Activated effector memory CD4-positive, alpha-beta T cell treated with Interleukin-2 at 50 U/mL for 16 hours (primary cell): ENCODE results near the gene DNAJB14.

ENCODE experiments used
- DNase-seq: peaks from one replicate; pipeline ENCODE4 v3.0.0-alpha.2; 2020

DNAJB14 gene

DNA sequence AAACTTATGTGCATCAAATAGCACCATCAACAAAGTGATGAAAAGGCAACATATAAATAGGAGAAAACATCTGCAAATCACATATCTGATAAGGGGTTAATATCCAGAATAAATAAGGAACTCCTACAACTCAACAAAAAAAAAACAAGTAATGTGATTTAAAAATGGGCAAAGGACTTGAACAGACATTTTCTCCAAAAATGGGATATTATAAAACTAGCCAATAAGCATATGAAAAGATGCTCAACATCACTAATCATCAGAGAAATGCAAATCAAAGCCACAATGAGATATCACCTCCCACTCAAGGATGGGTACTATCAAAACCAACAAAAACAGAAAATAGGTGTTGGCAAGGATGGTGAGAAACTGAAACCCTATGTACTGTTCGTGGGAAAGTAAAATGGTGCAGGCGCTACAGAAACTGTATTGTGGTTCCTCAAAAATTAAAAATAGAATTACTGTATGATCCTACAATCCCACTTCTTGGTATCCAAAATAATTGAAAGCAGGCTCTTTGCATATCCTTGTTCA lies 2.4 kb downstream of the DNAJB14 start:
- no peak for DNase-seq

DNA sequence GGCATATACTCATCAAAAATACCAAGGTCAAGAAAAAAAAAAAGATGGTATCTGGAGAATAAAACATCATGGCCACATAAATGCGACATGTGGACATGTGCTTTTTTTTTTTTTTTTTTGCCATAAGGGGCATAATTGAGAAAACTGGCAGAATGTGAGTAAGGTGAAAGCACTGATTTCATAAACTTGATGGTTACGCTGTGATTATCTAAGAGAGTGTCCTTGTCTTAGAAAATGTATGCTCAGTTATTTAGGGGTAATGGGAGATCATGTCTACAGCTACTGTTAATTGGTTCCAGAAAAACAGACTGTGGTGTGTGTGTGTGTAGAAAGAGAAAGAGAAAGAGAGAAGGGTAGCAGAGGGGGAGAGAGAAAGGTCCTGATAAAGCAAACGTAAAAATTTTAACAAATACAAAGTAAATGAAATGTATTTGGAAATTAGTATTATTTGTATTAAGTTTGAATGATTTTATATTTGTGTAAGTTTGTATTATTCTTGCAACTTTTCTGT lies 8.1 kb downstream of the DNAJB14 start:
- no peak for DNase-seq

DNA sequence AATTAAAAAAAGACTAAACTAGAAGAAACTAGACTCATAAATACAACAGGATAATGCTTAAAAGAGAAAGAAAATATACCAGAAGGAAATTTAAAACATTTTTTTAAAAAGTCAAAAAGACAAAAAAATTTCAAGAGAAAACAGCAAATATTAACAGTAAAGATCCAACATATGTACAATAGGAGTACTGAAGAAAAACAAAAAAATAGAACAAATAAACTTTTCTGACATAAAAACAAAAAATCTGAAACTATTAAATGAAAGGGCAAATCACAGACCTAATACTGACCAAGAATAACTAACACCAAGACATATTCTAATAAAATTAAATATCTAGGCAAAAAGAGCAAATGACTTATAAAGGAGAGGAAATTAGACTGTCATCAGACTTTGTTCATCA lies 11.5 kb downstream of the DNAJB14 start:
- no peak for DNase-seq

DNA sequence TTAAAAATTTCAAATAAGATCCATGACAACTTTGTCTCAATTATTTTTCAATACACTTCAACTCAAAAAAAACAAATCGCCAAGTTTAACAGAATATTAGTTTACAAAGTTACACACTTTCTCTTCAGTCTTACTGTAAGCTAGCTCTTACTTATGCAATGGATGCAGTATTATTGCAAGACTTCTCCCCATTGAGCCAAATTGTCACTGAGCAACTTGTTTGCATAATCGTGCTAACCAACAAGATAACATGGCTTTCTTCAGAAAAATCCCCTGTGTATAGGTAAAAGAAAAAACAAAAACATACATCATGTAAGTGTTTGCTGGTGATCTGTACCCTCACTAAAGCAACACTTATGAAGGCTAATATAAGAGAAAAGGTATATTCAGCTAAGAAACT lies 18.9 kb downstream of the DNAJB14 start:
- no peak for DNase-seq

DNA sequence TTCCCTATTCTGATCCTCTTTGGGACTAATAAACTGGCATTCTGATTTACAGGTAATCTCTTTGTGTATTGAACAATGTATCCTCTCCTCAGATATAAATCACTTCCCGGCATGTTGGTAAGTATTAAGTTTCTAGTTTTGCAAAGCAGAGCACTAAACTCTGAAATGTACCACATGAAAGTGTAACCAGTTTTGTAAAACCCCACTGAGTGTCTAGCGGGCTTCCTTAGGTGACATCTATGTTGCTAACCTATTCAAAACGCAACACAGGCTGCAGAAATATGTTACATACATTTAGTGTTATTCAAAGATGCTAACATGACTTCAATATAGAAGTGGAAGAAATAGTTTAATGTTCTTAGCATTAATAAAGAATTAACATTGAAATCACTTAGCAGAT lies 25.2 kb downstream of the DNAJB14 start:
- DNase-seq, result no peak

DNA sequence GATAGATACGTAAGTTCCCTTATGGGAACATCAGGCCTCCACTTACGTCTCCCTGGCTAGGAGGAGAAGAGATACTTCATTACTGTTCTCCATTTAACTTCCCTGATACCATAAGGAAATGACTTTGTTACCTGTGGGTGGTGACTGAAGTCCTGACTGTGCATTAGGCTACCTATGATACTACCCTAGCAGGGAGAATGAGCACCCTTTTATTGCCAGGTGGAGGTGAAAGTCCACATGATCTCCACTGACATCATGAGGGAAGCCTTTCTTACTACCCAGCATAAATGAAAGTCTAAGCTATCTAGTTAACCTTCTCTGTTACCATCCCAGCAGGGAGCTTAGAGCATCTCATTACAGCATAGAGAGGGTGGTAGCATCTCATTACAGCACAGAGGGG lies 27.8 kb downstream of the DNAJB14 start:
- no peak for DNase-seq

DNA sequence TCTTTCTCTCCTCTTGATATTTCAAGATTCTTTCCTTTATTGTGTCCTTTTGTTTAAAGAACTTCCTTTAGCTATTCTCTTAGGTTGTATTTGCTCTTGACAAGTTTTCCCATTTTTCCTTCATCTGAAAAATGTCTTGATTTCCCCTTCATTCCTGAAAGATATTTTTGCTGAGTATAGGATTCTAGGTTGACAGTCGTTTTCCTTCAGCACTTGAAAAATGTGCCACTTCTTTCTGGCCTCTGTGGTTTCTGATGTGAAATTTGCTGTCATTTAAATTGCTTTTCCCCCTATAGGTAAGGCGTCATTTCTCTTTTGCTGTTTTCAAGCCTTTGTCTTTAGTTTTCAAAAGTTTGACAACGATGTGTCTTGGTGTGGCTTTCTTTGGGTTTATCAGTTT lies 28.8 kb downstream of the DNAJB14 start:
- no peak for DNase-seq

DNA sequence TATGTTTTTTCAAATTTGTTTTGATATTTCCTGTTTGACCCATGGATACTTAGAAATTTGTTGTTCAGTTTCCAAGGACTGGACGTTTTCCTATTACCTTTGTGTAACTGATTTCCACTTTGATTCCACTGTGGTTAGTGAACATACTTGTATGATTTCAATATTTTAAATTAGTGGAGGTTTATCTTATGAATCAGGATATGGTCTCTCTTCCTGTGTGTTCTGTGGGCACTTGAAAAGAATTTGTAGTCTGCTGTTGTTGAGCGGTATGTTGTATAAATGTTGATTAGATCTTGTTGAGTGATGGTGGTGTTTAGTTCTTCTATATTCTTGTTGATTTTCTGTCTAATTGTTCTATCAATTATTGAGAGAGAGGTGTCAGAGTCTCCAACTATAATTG lies 31.0 kb downstream of the DNAJB14 start:
- no peak for DNase-seq

DNA sequence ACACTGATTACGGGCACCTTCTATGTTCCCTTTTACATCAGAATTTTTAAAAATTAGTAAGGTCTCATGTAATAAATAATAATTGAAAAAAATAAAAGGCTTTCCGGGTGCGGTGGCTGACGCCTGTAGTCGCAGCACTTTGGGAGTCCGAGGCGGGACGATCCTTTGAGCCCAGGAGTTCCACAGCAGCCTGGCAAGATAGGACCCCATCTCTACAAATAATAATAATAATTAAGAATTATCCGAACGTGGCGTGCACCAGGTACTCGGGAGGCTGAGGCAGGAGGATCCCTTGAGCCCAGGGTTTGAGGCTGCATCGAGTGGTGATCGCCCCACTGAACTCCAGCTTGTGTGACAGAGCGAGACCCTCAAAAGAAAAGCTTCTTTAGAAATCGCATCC lies 51.4 kb downstream of the DNAJB14 start:
- no peak for DNase-seq

DNA sequence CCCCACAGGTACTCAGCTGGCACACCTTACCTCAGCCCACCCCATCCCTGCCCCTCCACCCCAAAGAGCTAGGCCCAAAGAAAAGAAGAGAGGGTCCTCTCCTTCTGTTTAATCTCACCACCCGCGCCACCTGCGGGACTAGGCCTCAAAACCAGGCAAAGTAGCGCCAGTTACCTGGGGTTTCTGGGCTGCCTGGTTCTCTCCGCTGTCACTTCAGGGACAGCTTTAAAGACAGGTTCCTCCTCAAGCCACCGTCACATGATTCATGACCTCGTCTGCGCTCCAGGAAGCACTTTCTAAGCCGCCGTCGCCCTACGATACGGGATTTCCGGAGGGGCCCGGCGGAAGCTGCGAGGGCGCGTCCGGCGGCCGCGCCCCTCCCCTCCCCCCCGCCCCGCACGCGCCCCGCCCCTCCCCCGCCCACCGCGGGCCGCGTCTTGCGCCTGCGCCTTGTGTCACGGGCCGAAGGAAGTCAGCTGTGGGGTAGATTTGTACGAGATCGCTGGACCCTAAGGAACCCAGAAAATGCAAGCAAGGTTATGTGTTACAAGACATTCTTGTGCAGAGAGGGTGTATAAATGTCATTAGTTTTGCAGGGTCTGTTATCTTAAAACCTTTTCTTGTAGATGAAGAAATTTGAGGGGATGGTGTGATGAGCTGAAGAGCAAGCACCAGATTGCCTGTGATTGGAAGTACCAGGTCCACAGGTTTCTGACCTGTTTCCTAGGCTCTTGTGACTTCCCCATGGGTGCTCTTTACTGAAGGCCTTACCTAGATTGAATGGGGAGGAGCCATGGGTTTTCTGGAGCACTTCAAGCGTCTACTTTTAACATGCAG lies 52.0 kb downstream of the DNAJB14 start, which contains the start of gene LAMTOR3:
LAMTOR3 (minus strand) TSS at position 267 of the 837 bp plus-strand sequence. CDS start 464 bp downstream, outside the sequence.
- DNase-seq, result peak; percentile 88

DNA sequence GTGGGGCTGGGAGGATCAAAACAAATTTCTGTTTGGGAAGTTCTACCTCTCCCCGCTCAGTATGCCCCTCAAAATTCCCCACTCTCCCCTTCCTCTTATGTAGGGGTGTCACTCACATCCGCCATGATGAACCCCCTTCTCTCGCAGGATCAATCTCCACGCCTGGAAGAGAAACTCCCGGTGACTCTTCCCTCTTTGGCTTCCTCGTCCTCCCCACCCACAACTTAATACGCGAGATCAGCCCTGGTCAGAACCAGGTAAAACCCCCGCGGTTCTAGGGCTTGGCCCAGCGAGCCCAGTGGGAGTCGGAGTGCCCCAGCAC lies 52.6 kb downstream of the DNAJB14 start:
- no peak for DNase-seq

DNA sequence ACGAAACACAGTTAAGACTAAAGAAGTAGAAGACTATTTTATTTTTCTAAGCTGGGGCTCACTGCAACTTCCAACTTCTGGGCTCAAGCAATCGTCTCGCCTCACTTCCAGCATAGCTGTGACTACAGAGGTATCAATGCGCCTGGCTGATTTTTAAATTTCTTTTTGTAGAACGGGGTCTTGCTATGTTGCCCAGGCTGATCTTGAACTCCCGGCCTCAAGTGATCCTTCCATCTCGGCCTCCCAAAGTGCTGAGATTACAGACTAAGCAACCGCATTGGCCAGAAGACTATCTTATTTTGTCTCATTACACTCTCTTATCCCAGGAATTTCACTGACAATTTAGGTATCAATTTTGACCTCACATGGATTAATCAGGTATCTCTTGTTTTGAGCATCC lies 53.4 kb downstream of the DNAJB14 start:
- no peak for DNase-seq

DNA sequence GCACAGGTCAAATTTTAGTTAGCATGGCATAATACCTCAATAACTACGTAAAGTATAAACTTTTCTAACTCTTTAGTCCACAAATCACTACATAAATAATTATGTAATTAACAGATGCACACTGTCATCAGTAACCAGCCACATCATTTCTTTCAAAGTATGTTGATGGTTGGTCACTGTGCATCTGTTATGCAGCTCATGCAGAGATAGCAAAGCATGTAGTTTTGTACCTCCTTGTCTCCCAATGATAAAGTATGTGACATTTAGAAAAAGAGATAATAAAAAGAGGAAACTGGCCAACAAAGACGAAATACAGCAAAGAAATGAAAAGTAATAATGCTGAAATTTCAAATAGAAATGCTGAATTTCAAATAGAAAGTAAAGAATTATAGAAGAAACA lies 55.1 kb downstream of the DNAJB14 start:
- DNase-seq, result no peak

DNA sequence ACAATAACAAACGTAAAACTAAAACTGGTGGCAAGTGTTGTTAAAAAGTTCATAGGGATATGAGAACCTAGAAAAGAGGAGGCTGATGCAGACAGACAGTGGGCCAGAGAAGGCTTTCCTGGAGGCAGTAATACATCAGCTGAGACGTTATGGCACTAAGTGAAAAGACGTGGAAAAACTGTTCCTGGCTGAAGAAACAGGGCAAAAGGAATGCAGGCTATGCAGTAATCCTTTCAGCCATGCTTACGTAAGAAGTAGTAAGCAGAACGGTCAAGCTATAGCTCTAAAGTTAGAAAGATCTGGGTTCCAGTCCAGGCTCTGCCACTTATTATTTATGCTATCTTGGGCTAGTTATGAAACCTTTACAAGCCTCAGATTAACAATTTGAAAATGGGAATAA lies 58.6 kb downstream of the DNAJB14 start:
- no peak for DNase-seq

DNA sequence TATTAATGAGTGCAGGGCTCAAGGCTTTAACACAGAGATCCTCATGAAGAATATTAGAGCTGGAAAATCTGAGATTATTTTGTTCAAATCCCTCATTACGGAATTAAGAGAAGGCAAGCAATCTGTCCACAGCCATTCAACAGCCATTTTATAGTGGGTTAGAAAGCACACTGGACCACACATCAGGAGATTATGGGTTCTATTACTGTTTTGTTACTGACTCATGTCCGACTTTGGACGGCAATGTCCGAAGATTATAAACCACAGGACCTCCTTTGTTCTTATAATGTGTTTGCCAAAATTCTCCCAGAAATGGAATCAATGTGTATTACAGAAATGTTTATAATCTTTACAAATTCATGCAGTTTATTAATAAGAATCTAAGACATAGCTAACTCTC lies 60.3 kb downstream of the DNAJB14 start:
- no peak for DNase-seq

DNA sequence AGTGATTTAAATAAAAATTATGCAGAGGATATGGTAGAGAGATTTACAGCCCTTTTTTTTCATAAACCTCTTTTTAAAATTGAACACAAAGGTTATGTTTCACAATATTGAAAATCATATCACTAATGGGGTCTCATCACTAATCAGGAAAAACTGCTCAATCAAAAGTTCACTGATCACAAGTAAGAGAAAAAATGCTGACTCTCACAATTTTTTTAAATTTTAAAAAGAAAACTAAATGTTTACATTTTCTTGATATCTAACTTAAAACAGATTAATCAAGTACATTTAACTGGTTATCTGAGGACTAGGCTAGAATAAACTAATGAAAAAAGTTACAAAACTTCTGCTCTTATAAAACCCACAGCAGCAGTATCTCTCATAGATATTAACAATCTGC lies 60.7 kb downstream of the DNAJB14 start:
- DNase-seq, result no peak

DNA sequence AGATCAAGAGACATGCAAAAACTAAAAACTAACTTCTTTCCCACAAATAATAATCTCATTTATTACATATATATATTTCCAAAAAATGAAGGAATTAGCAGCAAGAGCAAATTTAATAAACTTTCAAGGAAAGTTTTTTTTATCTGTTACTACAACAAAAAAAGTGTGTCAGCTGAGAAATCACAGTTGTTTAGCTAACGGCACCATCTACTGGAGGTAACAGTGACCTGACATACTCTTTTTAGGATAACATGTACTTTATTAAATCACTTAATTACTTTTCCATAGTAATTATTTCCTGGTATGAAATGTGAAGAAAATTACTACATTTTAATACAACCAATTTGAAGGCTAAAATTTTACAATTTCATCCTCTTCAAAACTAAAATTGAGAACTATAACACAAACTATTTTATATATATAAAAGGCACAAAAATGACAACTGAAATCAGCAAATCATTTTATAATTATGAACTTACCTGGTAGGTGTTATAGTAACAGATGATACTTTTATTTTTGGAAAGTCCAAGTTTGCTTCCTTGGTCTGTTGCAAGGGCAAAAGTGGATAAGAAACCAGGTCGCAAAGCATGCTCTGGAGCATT lies 61.3 kb downstream of the DNAJB14 start:
- DNase-seq, result no peak

DNA sequence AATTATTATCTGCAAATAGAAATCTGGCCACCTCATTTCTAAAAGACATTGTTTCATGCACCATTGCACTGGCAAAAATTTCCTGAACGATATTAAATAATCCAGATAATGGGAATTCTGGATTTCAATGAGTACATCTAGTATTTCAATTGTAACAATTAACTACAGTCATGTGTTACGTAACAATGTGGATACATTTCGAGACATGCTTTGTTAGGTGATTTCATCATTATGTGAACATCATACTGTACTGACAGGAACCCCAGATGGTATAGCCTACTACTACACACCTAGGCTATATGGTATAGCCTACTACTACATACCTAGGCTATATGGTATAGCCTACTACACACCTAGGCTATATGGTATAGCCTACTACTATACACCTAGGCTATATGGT lies 67.0 kb downstream of the DNAJB14 start:
- no peak for DNase-seq

DNA sequence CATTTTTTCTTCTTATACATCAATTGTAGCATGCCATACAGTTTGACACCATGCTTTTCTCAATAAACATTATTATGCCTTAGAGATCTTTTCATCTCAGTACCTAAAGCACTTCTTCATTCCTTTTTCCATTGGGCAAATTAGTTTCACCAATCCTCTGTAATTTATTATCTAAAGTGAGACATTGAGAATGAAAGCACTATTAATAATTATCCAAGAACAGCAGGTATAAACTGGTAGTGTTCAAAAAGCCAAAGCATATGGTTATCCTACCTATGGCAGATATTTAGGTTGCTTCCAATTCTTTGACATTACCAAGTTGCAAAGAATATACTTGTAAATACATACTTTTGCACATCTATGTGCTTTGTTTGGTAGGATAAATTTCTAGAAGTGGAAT lies 67.8 kb downstream of the DNAJB14 start:
- no peak for DNase-seq

DNA sequence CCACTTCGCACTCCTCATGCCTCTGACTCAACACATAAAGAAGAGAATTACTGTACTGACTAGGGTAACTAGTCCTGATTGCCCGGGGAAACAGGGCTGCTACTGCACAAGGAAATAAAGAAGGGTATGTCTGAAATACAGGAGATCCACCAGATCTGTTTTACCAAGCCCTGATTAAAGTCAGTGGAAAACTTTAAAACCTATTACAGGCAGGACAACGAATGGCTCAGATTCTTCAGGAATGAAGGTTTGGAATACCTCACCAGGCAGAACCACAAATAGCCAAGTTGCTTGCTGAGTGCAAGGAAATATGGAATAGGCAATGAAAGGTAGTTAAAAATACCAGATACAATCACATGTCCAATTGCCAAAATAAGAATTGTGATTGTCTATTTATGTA lies 69.5 kb downstream of the DNAJB14 start:
- DNase-seq, result no peak

DNA sequence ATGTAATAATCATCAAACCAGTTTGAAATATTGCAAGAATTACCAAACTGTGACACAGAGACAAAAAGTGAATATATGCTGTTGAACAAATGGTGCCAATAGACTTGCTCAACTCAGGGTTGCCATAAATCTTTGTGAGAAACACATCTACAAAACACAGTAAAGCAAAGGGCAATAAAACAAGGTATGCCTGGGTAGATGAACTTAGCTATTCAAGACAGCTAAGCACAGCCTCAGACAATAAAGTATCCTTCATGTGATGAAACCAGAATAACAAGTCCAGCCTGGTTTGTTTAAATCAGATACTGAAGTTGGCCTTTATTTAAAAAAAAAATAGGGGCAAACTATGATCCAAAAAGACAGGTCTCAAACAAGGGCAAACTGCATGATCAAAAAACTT lies 71.3 kb downstream of the DNAJB14 start:
- no peak for DNase-seq

DNA sequence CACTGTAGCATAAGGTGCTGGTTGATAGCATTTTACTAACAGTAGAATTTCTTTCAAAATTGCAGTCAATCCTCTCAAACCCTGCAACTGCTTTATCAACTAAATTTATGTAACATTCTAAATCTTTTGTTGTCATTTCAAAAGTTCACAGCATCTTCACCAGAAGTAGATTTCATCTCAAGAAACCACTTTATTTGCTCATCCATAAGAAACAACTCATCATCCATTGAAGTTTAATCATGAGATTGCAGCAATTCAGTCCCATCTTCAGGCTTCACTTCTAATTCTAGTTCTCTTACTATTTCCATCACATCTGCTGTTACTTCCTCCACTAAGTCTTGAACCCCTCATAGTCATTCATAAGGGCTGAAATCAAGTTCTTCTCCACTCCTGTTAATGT lies 73.8 kb downstream of the DNAJB14 start:
- DNase-seq, result no peak

DNA sequence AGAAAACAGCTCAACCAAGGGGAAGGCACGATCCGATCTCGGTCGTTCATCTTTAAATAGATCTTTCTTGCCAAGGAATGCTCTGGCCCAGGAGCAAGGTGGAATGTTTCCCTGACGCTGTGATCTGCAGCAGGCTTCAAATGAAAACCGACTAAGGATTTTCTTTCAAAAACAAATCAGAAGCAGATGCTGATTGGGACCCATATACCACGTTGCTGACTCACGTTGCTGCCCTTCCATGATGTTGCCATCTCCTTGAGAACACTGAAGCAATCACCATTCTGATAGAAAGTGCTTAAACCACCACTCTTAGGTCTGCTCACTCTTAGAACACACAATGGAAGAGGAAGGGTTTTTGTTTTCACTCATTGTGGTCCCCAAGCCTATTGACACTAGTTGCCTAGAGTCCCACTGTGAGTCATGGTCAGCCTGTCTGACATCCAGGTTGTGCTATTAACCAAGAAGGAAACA lies 78.3 kb downstream of the DNAJB14 start:
- DNase-seq, result no peak

DNA sequence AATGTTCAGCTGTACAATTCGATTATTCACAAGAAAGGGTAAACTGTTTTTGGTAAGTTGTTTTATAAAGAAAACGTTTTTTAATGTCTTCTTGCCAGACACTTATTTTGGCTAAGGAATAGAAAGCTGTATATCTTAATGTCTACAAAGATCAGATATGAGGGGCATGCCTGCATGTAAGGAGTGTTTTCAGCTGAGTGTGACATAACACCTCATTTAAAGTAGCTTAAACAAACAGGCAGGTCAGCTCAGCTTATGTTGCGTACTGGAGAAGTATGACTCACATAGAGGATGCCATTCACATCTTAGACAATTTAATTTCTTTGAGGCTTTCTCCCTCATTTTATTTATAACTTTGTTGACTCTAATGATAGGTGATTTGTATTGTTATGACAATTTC lies 82.6 kb downstream of the DNAJB14 start:
- DNase-seq, result no peak
